HUES6 (cell line): ENCODE data around the gene MX2.

Experiments used
- H3K27ac ChIP-seq: 2 replicates; pipeline ENCODE4 v1.7.0; 2013; ENCODE audit warnings: low read depth, mild to moderate bottlenecking, low read length, inconsistent platforms
- H3K27me3 ChIP-seq: 2 replicates; pipeline ENCODE4 v1.6.1; 2013; ENCODE audit warnings: low read length; ENCODE audit not compliant: control insufficient read depth, insufficient read depth
- H3K36me3 ChIP-seq: 2 replicates; pipeline ENCODE4 v1.6.1; 2013; ENCODE audit warnings: low read length; ENCODE audit not compliant: control insufficient read depth, insufficient read depth
- H3K4me1 ChIP-seq: 2 replicates; pipeline ENCODE4 v1.6.1; 2013; ENCODE audit warnings: low read length; ENCODE audit not compliant: control insufficient read depth, insufficient read depth
- H3K4me3 ChIP-seq: 2 replicates; pipeline ENCODE4 v1.5.1; 2013; ENCODE audit warnings: low read depth, low read length
- H3K9ac ChIP-seq: one replicate; pipeline ENCODE4 v1.6.1; 2013; ENCODE audit warnings: mild to moderate bottlenecking, low read length
- H3K9me3 ChIP-seq: 2 replicates; pipeline ENCODE4 v1.6.1; 2013; ENCODE audit warnings: low read depth, low read length; ENCODE audit not compliant: control insufficient read depth, insufficient read depth

MX2 gene

GRCh38 chr21:41442481-41443186 is 80.8 kb downstream of the MX2 start:
- H3K27ac ChIP-seq, result no peak overlapping the region
- no peaks in the 10 kb centered on the region for H3K4me1 ChIP-seq
- no peaks in the 10 kb centered on the region for H3K9me3 ChIP-seq
- H3K9ac ChIP-seq, result no peak overlapping the region
- no peaks in the 10 kb centered on the region for H3K27me3 ChIP-seq
- no peak overlapping the region for H3K4me3 ChIP-seq
- H3K36me3 ChIP-seq, result no peaks in the 10 kb centered on the region

- H3K36me3 ChIP-seq, result no peaks in the 10 kb centered on the region
- H3K9ac ChIP-seq, result no peak overlapping the region
- no peaks in the 10 kb centered on the region for H3K9me3 ChIP-seq
- H3K27ac ChIP-seq, result no peak overlapping the region
- no peaks in the 10 kb centered on the region for H3K27me3 ChIP-seq
- no peaks in the 10 kb centered on the region for H3K4me1 ChIP-seq
- H3K4me3 ChIP-seq, result no peak overlapping the region
Measured at GRCh38 chr21:41443562-41443961, 81.7 kb downstream of the MX2 start.

- H3K9me3 ChIP-seq, result no peaks in the 10 kb centered on the region
- no peak overlapping the region for H3K4me3 ChIP-seq
- H3K9ac ChIP-seq, result no peak overlapping the region
- no peak overlapping the region for H3K27ac ChIP-seq
- no peaks in the 10 kb centered on the region for H3K36me3 ChIP-seq
- no peaks in the 10 kb centered on the region for H3K4me1 ChIP-seq
- H3K27me3 ChIP-seq, result no peaks in the 10 kb centered on the region
Measured at GRCh38 chr21:41444703-41445464, 83.1 kb downstream of the MX2 start.

GRCh38 chr21:41445465-41445862 is 83.6 kb downstream of the MX2 start:
- Histone ChIP-seq H3K36me3 (no peaks in the 10 kb centered on the region), H3K9me3 (no peaks in the 10 kb centered on the region), H3K27ac (no peak overlapping the region), H3K4me3 (no peak overlapping the region), H3K27me3 (no peaks in the 10 kb centered on the region), H3K9ac (no peak overlapping the region), H3K4me1 (no peaks in the 10 kb centered on the region)

- Histone ChIP-seq H3K4me3 (no peak overlapping the region), H3K9ac (no peak overlapping the region), H3K36me3 (no peaks in the 10 kb centered on the region)
Measured at GRCh38 chr21:41446586-41446985, 84.8 kb downstream of the MX2 start.

DNA sequence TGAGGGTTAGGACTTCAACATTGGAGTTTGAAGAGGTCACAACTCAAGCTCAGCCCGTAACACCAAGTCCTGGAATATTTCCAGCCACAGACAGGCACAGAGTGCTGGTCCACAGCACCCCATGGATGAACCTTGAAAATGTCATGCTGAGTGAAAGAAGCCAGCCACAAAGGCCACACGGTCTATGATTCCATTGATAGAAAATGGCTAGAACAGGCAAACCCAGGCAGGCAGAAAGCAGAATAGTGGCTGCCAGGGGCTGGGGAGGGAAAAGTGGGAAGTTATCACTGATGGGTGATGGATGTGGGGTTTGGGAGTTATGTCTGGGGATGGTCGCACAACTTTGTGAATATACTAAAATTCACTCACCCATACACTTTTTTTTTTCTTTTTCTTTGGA is 85.5 kb downstream of the MX2 start:
- Histone ChIP-seq H3K4me3 (no peak overlapping the region), H3K4me1 (no peaks in the 10 kb centered on the region), H3K36me3 (no peaks in the 10 kb centered on the region), H3K9ac (no peak overlapping the region), H3K27me3 (no peaks in the 10 kb centered on the region), H3K27ac (no peak overlapping the region), H3K9me3 (no peaks in the 10 kb centered on the region)

More at GRCh38 chr21:41446586-41446985, 84.8 kb downstream of the MX2 start:
- Histone ChIP-seq H3K27me3 (no peaks in the 10 kb centered on the region), H3K27ac (no peak overlapping the region), H3K9me3 (no peaks in the 10 kb centered on the region), H3K4me1 (no peaks in the 10 kb centered on the region)

- Histone ChIP-seq H3K9ac (no peak overlapping the region), H3K27me3 (no peaks in the 10 kb centered on the region), H3K4me1 (no peaks in the 10 kb centered on the region; the same call in 1 of the 2 replicates), H3K36me3 (no peaks in the 10 kb centered on the region), H3K9me3 (no peaks in the 10 kb centered on the region), H3K4me3 (no peak overlapping the region), H3K27ac (no peak overlapping the region)
Measured at GRCh38 chr21:41449613-41450012, 87.8 kb downstream of the MX2 start.

GRCh38 chr21:41451753-41452676 is 90.2 kb downstream of the MX2 start:
- no peaks in the 10 kb centered on the region for H3K36me3 ChIP-seq

DNA sequence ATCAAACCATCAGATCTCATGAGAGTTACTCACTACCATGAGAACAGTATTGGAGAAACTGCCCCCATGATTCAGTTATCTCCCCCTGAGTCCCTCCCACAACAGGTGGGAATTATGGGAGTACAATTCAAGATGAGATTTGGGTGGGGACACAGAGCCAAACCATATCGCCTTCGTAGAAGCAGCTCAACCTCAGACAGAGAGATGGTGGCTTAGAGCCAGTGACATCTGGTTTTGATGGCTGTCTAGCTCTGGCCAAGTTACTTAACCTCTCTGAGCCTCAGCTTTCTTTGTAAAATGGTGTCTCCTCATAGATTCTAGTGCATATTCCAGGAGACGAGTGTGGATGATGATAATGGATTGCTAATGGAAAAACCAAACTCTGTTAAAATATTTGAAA is 91.4 kb downstream of the MX2 start:
- H3K4me1 ChIP-seq, result no peaks in the 10 kb centered on the region; the same call in 1 of the 2 replicates
- no peak overlapping the region for H3K27ac ChIP-seq
- no peaks in the 10 kb centered on the region for H3K27me3 ChIP-seq
- no peak overlapping the region for H3K9ac ChIP-seq
- H3K9me3 ChIP-seq, result no peaks in the 10 kb centered on the region
- H3K36me3 ChIP-seq, result no peaks in the 10 kb centered on the region
- H3K4me3 ChIP-seq, result no peak overlapping the region

More at GRCh38 chr21:41451753-41452676, 90.2 kb downstream of the MX2 start:
- Histone ChIP-seq H3K4me3 (no peak overlapping the region), H3K9ac (no peak overlapping the region), H3K27me3 (no peaks in the 10 kb centered on the region), H3K9me3 (no peaks in the 10 kb centered on the region), H3K27ac (no peak overlapping the region), H3K4me1 (no peaks in the 10 kb centered on the region; the same call in 1 of the 2 replicates)

- no peaks in the 10 kb centered on the region for H3K36me3 ChIP-seq
- H3K27ac ChIP-seq, result no peak overlapping the region
- H3K9ac ChIP-seq, result no peak overlapping the region
- no peak overlapping the region for H3K4me3 ChIP-seq
- H3K4me1 ChIP-seq, result no peaks in the 10 kb centered on the region; the same call in 1 of the 2 replicates
- H3K27me3 ChIP-seq, result no peaks in the 10 kb centered on the region
- H3K9me3 ChIP-seq, result no peaks in the 10 kb centered on the region
Measured at GRCh38 chr21:41453761-41454160, 91.9 kb downstream of the MX2 start.
